GM19328 (cell line): ENCODE data around the gene GSTT2B.
A peak's percentile ranks its signal among the peaks of the same experiment; 100 is the strongest.
"Not testable (repeated sequence)": the region's sequence is repeated elsewhere in the genome, so short reads cannot be mapped to it uniquely, and the experiment has no call there.

ENCODE experiments used
- ATAC-seq: cut with Tn5 transposase; IDR thresholded peaks from one replicate; pipeline ENCODE4 v1.9.1; 2021; ENCODE audit warnings: mild to moderate bottlenecking, moderate library complexity; ENCODE audit not compliant: unreplicated experiment

Gene GSTT2B

DNA sequence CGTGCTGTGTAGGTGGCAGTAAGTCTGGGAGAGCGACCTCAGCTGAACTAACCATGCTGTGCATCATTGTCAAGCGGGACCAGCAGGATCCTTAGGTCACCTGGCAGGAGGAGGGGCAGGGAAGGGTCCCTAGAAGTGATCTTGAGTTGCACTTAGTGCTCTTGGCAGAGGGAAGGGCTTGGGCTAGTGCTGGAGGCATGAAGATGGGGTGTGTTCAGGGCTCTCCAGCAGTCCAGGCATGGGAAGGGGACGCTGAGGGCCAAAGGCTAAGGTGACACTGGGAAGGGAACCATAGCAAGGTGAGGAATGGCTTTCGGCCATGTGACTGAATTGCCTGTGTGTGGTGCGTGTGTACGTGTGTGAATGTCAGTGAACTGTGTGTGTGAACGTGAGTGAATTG is 25.1 kb upstream of the GSTT2B start:
- not testable (repeated sequence) for ATAC-seq

- ATAC-seq = no peak
These were observed 23.4 kb upstream of the GSTT2B start for GRCh38 chr22:23984430-23984829.

GRCh38 chr22:23980567-23980966 is 19.6 kb upstream of the GSTT2B start:
- ATAC-seq = not testable (repeated sequence)

DNA sequence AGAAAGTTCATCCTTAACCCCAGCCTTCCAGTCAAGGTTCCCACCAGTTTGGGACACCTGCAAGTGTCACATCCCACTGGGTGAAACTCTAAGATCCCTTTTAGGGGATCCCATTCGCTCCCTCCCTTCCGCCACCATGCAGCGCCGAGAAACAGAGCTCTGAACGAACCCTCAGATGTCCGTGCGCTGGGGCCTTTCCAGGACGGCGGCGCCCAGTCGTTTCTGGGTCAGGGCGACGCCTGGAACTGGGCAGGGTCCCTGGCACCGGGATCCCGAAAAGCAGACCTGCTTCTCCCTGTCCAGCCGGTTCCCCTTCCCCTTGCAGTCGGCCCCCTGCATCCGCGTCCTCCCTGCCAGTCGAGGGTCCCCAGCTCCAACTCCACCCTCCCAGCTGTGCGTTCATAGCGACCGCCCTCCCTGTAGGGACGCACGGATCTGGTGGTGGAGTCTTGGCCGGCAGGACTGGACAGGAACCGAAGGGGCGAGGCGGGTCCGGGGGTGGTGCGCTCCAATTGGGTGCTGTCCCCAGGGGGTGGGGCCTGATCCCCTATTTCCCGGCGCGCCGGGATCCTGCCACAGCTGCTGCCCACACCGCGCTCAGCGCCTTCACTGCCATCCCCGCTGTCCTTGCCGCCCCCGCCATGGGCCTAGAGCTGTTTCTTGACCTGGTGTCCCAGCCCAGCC is 18.7 kb upstream of the GSTT2B start, which contains the start of gene GSTT2:
Gene GSTT2, plus strand, starts transcription at position 578 of the 684 bp plus-strand sequence.
- not testable (repeated sequence) for ATAC-seq

- ATAC-seq = not testable (repeated sequence)
These were observed 16.3 kb upstream of the GSTT2B start for GRCh38 chr22:23977304-23977703.

DNA sequence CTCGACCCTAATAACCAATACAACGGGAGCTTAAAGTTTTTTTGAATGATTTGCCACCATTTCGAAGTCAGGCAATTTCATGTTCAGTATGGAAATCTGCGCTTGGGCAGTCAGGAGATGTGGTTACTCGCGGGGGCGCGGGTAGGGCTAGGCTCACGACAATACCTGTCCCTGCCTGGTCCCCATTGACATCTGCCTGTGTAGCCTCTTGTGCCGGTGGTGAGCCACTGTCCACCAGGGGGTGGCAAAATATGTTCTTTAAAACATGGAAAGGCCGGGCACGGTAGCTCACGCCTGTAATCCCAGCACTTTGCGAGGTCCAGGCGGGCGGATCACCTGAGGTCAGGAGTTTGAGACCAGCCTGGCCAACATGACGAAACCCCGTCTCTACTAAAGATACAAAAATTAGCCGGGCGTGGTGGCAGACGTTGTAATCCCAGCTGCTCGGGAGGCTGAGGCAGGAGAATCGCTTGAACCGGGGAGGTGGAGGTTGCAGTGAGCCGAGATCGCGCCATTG is 13.9 kb upstream of the GSTT2B start:
- not testable (repeated sequence) for ATAC-seq

DNA sequence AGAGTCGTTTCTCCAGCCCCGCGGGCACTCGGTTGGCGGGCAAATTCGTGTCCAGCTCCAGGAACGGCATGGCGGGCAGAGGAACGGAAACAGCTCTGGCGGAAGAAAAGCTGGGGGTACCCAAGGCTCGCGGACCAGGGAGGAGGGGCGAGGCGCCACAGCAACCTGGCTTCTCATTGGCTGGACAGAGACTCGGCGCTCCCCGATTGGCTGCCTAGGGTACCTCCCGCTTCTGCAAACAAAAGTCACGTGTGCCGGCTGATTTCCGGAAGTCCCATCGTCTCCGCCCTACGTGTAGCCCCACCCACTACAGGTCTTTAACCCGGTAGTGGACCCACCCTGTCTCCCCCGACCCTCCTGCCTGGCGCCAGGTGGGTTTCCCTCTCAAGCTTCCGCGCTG is 13.3 kb upstream of the GSTT2B start, which contains the start of gene DDT:
Gene DDT, minus strand, starts transcription at position 97 of the 400 bp plus-strand sequence. Its CDS starts 27 bp downstream, at position 70.
- peak; percentile 90 for ATAC-seq

GRCh38 chr22:23971927-23972326 is 10.9 kb upstream of the GSTT2B start:
- ATAC-seq = not testable (repeated sequence)

- no peak for ATAC-seq
These were observed 10.0 kb upstream of the GSTT2B start for GRCh38 chr22:23970816-23971486.

GRCh38 chr22:23970201-23970641 is 9.2 kb upstream of the GSTT2B start:
- no peak for ATAC-seq

DNA sequence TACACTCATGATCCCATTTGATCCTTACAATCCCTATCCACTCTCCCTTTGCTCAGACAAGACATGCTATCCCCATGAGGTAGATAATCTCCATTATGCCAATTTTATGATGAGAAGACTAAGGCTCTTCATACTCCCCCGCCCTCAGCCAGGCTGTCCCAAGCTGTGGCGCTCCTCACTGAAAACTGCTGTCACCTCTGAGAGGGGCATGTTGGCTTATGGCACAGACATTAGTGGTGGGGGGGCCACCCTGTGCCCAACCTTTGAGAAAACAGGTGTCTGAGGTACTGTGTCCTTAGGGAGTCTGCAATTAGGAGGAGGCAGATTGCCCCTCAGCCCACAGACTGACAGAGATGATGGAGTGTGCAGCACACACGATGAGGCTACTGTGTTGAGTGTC is 8.1 kb upstream of the GSTT2B start:
- ATAC-seq = no peak

DNA sequence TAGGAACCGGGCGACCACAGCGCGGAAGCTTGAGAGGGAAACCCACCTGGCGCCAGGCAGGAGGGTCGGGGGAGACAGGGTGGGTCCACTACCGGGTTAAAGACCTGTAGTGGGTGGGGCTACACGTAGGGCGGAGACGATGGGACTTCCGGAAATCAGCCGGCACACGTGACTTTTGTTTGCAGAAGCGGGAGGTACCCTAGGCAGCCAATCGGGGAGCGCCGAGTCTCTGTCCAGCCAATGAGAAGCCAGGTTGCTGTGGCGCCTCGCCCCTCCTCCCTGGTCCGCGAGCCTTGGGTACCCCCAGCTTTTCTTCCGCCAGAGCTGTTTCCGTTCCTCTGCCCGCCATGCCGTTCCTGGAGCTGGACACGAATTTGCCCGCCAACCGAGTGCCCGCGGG is 5.6 kb upstream of the GSTT2B start, which contains the start of gene DDTL:
Gene DDTL, plus strand, starts transcription at position 321 of the 400 bp plus-strand sequence. Its CDS starts 27 bp downstream, at position 348.
- peak; percentile 88 for ATAC-seq

GRCh38 chr22:23966094-23966493 is 5.1 kb upstream of the GSTT2B start:
- not testable (repeated sequence) for ATAC-seq

GRCh38 chr22:23956301-23956900 is 4.6 kb downstream of the GSTT2B start:
- ATAC-seq = not testable (repeated sequence)

- ATAC-seq = not testable (repeated sequence)
These were observed 5.1 kb downstream of the GSTT2B start for GRCh38 chr22:23955886-23956285.

- not testable (repeated sequence) for ATAC-seq
These were observed 6.0 kb downstream of the GSTT2B start for GRCh38 chr22:23954991-23955305.

GRCh38 chr22:23954193-23954990 is 6.6 kb downstream of the GSTT2B start:
- not testable (repeated sequence) for ATAC-seq

DNA sequence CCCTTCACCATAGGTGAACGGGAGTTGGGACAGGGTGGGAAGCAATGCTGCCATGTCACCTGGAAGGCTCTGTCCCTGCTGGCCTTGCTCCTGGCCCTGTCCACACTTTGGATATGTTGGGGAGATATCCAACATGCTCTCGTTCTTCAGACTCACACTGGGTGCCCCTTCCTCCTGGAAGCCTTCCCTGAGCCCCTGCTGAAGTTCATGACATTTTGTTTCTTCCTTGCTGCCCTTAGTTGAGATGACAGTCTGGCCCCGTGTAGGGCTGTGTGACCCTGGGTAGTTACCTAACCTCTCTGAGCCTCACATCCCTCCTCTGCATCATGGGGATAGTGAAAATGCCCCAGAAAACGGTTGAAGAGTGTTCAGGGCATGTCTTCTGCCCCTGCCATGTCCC is 7.5 kb downstream of the GSTT2B start:
- ATAC-seq = not testable (repeated sequence)

DNA sequence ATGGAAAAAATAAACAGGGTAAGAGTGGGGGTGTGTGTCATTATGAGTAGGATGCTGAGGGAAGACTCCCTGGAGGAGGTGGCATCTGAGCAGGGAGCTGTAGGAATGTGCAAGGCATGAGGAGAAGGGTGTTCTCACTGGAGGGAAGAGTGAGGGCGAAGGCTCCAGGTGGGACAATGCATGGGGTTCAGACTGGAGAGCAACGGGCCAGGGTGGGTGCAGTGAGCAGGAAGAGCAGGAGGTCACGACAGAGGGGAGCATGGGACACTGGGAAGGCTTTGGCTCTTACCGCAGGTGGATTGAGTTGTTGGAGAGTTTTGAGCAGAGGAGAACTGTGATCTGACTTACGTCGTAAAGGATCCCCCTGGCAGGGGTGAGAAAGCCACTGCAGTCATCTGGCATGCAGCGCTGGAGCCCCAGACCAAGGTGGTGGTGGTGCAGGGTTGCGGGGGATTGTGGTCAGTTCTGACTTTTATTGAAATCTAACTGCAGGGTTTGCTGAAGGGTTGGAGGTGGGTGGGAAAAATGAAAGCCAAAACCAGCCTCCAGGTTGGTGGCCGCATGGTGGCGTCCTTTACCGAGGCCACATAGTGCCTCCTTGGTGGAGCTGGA is 8.1 kb downstream of the GSTT2B start:
- not testable (repeated sequence) for ATAC-seq

DNA sequence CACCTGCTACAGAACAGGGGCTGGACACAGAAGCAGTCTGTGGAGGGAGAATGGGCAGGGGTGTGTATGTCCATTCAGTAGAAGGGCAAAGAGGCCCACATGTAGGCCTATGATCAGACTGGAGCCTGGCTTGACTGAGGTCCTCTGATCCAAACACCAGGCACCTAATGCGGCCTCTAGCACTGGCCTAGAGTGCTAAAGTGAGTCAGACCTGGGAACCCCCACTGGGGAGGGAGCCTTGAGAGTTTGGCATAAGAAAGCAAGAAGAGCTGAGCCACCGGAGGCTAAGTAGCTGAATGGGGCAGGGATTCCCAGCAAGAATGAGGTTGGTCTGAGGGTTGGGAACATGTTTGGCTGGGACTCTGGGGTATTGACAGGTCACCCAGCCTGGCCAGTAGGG is 9.6 kb downstream of the GSTT2B start:
- not testable (repeated sequence) for ATAC-seq
